Measurements from ENCODE around the gene AATK. TPM values are rescaled to one million over a fixed set of nuclear protein-coding genes. Genes with fewer than 3 reads are reported as not detected.
A peak's percentile ranks its signal among the peaks of the same experiment; 100 is the strongest.

Gene AATK
- total and polyA plus RNA-seq, 10 of the 15 experiments (the other 5 are each of a cell fraction or from before 2014, with no cell fraction given) = 0.04 TPM; not detected in 9

GRCh38 chr17:81148986-81149533 is 17.0 kb downstream of the AATK start (continued):
- TF ChIP-seq, protein P1, sequence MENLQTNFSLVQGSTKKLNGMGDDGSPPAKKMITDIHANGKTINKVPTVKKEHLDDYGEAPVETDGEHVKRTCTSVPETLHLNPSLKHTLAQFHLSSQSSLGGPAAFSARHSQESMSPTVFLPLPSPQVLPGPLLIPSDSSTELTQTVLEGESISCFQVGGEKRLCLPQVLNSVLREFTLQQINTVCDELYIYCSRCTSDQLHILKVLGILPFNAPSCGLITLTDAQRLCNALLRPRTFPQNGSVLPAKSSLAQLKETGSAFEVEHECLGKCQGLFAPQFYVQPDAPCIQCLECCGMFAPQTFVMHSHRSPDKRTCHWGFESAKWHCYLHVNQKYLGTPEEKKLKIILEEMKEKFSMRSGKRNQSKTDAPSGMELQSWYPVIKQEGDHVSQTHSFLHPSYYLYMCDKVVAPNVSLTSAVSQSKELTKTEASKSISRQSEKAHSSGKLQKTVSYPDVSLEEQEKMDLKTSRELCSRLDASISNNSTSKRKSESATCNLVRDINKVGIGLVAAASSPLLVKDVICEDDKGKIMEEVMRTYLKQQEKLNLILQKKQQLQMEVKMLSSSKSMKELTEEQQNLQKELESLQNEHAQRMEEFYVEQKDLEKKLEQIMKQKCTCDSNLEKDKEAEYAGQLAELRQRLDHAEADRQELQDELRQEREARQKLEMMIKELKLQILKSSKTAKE (IDR thresholded peaks at IDR 0.05; ENCODE audit: low read depth, poor library complexity, severe bottlenecking) = no peak
- TF ChIP-seq SREBF1 (IDR thresholded peaks at IDR 0.05; ENCODE audit: low read length) (no peak), MLLT1 (IDR thresholded peaks at IDR 0.05) (no peak)

DNA sequence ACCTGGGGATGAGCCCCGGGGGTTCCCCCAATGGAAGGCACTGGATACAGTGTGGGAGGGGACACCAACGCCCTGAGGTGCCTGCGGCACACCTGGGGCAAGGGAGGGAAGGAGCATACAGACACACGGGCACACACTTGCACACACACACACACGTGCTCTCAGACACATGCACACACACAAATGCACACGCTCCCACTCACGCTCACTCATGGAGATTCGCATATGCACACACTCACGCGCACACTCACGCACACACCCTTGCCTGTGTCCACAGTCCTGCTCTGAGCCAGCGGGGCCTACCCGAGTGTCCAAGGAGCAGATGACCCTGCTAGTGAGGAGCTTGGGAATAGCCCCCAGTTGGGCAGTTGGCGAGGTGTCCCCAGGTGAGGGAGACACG is 17.4 kb downstream of the AATK start:
- intact Hi-C loops (cut with micrococcal nuclease; ENCODE audit: unreplicated experiment) (no loop called here), in situ Hi-C loops (cut with MboI) (loop anchor here (5.0 to 25.0 kb wide), 2 partner anchors 94 to 339 kb away; no protein-coding TSS in a partner anchor)
- FAIRE-seq (no peak), DNase-seq (ENCODE audit: low read depth, low spot score) (no peak), ATAC-seq (no peak)
- H2AFZ ChIP-seq (ENCODE audit: control insufficient read depth, low read depth, low read length) = no peak overlapping the region
- 59% methylated on average over 13 of the region's 15 CpGs for WGBS (ENCODE audit: insufficient coverage, insufficient replicate concordance, low lambda C conversion rate, missing lambda C conversion rate)
- SMC1A ChIA-PET (ENCODE audit: uncharacterized antibody, unreplicated experiment) = no interaction called here
- no peaks in the 10 kb centered on the region for H3K9me3 ChIP-seq (replicated peaks; ENCODE audit: control insufficient read depth, insufficient read depth, low read length)
- H3K4me1 ChIP-seq (ENCODE audit: control insufficient read depth, insufficient read depth, low read length) = no peaks in the 10 kb centered on the region
- CTCF ChIA-PET = interaction anchor here (0.6 kb wide), 1 partner anchor 72 kb away, joined by 3 read pairs; no protein-coding TSS in a partner anchor
- H3K27me3 ChIP-seq (replicated peaks in 1 of 2; ENCODE audit: control insufficient read depth in 2 of 2, insufficient read depth in 2 of 2, low read length in 1 of 2) = no peaks in the 10 kb centered on the region
- H3K36me3 ChIP-seq (ENCODE audit: control insufficient read depth in 2 of 2, insufficient read depth in 2 of 2, low read length in 1 of 2) = no peaks in the 10 kb centered on the region
- POLR2A ChIA-PET = interaction anchor here (0.7 to 1.3 kb wide), 2 partner anchors 73 to 602 kb away, joined by 3 to 5 read pairs; no protein-coding TSS in a partner anchor
- RAD21 ChIA-PET (ENCODE audit: unreplicated experiment) = no interaction called here
- H3K27ac ChIP-seq (ENCODE audit: control insufficient read depth, insufficient read depth) = no peak overlapping the region
- no peak overlapping the region for H3K9ac ChIP-seq (ENCODE audit: control insufficient read depth, insufficient read depth, low read length)
- no TSS peak for BruUV-seq (replicated peaks)
- no peak overlapping the region for H3K4me3 ChIP-seq
- no peak overlapping the region for H3K4me2 ChIP-seq (ENCODE audit: control insufficient read depth, insufficient read depth)
- H3K79me2 ChIP-seq (ENCODE audit: control insufficient read depth, insufficient read depth, low read length) = no peaks in the 10 kb centered on the region
- no peaks in the 10 kb centered on the region for H4K20me1 ChIP-seq (ENCODE audit: control insufficient read depth, insufficient read depth)
- TF ChIP-seq SMAD1 (IDR thresholded peaks at IDR 0.05; ENCODE audit: low read depth, partially characterized antibody) (no peak), POU2F2 (IDR thresholded peaks at IDR 0.05; ENCODE audit: borderline replicate concordance, low read depth, low read length) (no peak), EGR1 (IDR thresholded peaks at IDR 0.05; ENCODE audit: borderline replicate concordance in 1 of 2, low read depth in 2 of 2, low read length in 2 of 2) (no peak), SREBF1 (IDR thresholded peaks at IDR 0.05; ENCODE audit: low read length) (no peak), ZNF24 (IDR thresholded peaks at IDR 0.05) (no peak), PAX8 (IDR thresholded peaks at IDR 0.05) (no peak), PBX3 (IDR thresholded peaks at IDR 0.05; ENCODE audit: insufficient replicate concordance, low read depth, low read length) (peak; percentile 63), NFYA (IDR thresholded peaks at IDR 0.05; ENCODE audit: borderline replicate concordance, low read depth, low read length) (no peak)
- TF ChIP-seq, protein P2, sequence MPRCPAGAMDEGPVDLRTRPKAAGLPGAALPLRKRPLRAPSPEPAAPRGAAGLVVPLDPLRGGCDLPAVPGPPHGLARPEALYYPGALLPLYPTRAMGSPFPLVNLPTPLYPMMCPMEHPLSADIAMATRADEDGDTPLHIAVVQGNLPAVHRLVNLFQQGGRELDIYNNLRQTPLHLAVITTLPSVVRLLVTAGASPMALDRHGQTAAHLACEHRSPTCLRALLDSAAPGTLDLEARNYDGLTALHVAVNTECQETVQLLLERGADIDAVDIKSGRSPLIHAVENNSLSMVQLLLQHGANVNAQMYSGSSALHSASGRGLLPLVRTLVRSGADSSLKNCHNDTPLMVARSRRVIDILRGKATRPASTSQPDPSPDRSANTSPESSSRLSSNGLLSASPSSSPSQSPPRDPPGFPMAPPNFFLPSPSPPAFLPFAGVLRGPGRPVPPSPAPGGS (IDR thresholded peaks at IDR 0.05; ENCODE audit: borderline replicate concordance, insufficient read depth, low read depth, low read length, poor library complexity, severe bottlenecking) = peak; percentile 99
- TF ChIP-seq, protein P3, sequence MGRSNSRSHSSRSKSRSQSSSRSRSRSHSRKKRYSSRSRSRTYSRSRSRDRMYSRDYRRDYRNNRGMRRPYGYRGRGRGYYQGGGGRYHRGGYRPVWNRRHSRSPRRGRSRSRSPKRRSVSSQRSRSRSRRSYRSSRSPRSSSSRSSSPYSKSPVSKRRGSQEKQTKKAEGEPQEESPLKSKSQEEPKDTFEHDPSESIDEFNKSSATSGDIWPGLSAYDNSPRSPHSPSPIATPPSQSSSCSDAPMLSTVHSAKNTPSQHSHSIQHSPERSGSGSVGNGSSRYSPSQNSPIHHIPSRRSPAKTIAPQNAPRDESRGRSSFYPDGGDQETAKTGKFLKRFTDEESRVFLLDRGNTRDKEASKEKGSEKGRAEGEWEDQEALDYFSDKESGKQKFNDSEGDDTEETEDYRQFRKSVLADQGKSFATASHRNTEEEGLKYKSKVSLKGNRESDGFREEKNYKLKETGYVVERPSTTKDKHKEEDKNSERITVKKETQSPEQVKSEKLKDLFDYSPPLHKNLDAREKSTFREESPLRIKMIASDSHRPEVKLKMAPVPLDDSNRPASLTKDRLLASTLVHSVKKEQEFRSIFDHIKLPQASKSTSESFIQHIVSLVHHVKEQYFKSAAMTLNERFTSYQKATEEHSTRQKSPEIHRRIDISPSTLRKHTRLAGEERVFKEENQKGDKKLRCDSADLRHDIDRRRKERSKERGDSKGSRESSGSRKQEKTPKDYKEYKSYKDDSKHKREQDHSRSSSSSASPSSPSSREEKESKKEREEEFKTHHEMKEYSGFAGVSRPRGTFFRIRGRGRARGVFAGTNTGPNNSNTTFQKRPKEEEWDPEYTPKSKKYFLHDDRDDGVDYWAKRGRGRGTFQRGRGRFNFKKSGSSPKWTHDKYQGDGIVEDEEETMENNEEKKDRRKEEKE (IDR thresholded peaks at IDR 0.05) = no peak

All from GM12878 (cell line).